HG03354 (cell line): Measurements from ENCODE around the gene PRDM15.
A peak's percentile ranks its signal among the peaks of the same experiment; 100 is the strongest.

Experiments used
- ATAC-seq: cut with Tn5 transposase; IDR thresholded peaks from one replicate; pipeline ENCODE4 v1.9.1; 2021; ENCODE audit warnings: mild to moderate bottlenecking; ENCODE audit not compliant: unreplicated experiment, poor library complexity, severe bottlenecking

PRDM15 gene

DNA sequence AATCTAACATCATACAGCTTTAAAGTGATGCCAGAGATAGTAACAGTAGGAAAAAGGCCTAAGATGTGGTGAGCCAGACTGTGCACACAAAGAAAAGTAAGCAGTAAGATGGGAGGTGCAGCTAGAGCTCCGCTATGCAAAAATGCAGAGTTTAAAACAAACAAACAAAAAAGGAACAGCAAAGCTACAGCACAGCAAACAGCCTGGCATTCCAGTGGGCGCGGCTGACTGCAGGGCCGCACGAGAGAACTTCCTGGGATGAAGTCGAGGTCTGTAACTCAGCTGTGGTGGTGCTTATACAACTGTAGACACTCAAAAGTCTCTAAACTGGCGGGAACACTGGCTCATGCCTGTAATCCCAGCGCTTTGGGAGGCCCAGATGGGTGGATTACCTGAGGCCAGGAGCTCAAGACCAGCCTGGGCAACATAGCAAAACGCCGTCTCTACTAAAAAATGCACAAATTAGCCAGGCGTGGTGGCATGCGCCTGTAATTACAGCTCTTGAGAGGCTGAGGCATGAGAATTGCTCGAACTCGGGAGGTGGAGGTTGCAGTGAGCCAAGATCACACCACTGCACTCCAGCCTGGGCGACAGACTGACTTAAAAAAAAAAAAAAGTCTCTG lies 30.1 kb downstream of the PRDM15 start:
- no peak for ATAC-seq

DNA sequence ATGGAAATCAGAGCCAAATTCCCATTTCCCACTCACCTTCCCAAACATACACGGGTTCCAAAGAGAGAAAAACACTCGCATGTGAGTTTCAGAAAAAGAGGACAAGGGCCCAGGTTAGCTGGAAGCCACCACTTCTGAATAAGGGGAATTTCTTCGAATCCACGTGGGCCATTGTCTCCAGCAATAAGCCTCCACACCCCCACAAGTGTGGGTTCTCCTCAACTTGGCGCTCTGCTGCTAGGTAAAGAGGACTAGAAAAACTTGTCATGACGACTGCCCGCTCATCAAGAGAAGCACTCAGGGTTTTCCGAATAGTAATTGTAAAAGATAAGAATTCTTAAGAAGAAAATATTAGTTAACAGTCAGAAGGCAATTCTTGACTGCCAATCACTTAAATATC lies 30.6 kb downstream of the PRDM15 start:
- no peak for ATAC-seq

DNA sequence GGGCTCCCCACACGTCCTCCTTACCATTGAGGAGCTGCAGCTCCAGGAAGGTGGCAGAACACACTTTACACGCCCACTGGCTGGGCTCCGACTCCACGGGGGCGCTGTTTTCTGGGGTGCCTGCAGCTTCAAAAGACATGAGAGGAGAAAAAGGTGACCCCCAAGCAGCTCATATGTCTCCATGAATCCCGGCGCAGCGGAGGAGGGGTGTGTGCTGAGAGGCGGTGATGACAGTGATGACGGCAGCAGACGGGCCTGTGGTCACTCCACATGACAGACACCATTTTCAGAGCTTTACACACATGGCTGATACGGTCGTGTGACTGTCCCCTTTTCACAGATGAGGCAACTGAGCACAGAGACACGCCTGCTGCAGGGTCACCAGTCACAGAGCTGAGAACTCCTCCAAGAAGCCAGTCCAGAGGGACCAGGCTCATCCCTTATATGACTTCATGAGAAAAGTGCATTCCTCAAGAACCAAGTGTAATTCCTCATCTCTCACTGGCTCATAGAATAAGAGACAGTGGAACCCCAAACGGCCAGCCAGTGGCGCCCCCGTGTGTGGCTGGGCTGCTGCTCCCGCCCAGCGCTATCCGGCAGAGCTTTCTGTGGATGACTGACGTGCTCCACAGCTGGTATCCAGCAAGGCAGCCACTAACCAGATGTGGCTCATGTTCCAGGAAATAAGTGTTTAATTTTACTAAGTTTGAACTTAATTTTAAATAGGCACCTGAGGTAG lies 31.9 kb downstream of the PRDM15 start:
- no peak for ATAC-seq

DNA sequence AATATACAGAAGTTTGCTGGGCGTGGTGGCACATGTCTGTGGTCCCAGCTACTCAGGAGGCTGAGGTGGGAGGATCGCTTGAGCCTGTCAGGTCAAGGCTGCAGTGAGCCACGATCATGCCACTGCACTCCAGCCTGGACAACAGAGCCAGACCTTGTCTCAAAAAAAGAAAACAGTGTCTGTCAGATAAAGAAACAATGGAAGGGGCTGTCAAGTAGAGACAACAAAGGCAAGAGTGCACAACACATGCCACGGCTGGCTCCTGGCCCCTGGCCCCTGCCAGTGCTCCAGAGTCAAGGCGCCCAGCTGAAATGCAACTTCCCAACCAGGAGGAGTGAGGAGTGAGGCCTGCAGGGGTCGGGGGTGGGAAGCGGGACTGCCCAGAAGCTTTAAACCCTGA lies 32.6 kb downstream of the PRDM15 start:
- no peak for ATAC-seq

DNA sequence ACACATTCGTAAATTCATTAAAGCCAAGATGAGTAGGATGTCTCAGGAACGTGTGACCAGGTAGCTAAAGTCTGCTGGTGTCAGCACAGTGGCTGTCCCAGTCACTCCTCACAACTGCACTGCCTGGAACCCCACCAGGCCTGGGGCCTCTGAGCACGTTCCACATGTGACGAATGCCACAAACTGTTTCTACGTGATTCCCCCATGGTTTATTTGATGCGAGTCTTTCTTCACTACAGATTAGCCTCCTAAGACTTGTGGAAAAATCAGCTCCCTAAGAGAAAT lies 33.2 kb downstream of the PRDM15 start:
- ATAC-seq: no peak

DNA sequence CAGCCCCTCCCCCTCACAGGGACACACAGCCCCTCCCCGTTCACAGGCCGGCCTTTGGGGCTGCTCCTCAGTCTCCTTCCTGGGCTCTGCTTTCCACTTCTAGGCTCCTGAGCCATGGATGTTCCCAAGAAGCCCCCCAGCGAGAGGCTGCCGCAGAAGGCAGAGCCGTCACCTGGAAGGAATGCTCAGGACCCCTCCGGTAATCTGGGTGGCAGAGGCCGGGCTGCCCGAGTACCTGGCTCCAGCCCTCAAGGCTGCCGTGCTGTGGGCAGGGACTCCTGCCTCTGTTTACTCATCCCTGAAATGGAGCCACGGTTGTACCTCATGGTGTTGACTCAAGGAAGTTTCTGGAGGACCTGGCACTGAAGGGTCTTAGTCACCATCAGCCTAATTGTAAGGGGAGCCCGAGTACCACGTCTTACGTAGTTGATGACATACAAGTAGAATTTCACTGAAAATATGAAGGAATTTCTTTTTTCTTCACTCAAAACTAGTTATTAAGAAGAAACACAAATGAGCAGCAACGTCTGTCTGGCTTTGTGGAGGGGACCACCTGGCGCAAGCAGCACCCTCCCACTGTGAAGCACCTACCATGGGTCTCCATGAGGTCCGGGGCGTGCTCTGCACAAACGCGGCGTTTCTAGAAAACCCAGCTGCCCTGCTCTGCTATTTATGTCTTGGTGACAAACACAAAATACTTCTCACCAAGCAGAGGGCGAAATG lies 33.7 kb downstream of the PRDM15 start:
- ATAC-seq: no peak

DNA sequence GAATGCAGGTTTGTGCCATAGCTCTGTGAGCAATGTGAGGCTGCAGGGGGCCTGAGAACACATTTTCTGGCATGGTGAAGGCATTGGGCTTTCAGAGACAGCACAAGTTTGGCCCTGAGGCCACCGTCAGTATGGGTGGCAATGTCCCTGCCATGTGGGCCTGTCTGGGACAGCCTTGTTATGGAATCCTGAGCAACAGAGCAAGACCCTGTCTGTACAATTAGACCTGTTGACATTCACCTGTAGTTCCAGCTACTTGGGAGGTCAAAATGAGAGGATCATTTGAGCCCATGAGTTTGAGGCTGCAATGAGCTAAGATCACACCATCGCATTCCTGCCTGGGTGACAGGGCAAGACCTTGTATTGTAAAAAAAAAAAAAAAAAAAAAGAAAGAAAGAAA lies 35.6 kb downstream of the PRDM15 start:
- no peak for ATAC-seq

DNA sequence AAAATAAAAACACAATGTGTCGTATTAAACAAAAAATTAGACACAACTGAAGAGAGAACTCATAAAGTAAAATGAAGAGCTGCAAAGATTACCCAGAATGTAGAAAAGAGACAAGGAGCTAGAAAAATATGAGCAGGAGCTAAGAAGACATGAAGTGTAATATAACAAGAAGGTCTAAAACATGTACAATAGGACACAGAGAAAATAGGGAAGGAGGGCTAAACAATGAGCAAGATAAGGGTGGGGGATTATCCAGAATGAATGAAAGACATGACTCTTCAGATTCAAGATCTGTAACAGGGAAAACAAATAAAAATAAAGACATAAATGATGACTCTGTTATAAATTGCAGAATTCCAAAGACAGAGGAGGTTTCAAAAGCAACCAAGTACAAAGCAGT lies 38.3 kb downstream of the PRDM15 start:
- no peak for ATAC-seq

DNA sequence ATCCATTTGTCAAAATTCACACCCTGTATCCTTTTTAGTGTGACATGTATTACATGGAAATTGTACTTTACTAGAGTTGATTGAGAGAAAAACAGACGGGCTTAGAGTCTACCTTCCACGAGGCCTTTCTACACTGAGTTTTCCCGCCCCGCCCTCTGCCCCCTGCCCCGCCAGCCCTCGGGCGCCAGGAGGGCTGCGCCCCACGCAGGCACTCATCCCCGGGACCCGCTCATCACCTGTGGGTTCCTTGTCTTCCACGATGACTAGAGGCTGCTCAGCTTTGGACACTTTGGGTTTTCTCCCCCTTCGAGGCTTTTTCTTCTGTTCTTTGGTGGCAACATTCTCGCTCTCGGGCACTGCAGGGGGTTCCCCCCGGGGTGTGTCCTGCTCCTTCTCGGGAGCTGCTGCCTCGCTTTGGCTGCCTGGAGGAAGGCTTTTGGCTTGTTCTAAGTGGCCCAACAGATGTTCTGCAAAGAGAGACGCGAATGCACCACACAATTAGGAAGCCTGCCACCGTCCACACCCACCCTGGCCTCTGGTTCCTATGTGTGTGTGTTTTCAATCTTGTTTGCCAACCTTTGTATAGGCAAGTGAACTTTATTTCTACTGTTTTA lies 39.6 kb downstream of the PRDM15 start:
- no peak for ATAC-seq

DNA sequence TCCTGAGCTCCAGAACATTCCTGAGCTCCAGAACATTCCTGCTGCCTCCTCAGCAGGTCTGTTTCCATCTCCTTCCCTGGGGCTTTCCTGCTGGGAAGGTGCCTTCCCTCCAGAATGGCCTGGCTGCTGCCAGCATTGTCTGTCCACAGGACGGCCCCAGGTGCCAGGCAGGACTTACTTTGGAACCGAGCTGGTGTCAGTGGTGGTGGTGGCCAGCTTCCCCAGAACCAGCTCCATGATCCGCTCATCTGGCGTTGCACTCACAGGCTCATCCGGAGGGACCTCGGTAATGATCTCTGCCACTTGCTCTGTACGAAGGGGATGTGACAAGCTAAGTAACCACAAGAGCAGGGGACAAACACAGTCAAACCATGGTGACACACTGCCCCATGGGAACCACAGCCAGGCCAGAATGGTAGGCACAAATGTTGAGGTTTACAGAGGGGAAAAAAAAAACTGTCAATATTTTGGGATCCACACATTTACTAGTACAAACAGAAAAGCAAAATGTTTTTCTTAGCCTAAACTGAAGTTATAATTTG lies 41.3 kb downstream of the PRDM15 start:
- peak; percentile 26 for ATAC-seq

DNA sequence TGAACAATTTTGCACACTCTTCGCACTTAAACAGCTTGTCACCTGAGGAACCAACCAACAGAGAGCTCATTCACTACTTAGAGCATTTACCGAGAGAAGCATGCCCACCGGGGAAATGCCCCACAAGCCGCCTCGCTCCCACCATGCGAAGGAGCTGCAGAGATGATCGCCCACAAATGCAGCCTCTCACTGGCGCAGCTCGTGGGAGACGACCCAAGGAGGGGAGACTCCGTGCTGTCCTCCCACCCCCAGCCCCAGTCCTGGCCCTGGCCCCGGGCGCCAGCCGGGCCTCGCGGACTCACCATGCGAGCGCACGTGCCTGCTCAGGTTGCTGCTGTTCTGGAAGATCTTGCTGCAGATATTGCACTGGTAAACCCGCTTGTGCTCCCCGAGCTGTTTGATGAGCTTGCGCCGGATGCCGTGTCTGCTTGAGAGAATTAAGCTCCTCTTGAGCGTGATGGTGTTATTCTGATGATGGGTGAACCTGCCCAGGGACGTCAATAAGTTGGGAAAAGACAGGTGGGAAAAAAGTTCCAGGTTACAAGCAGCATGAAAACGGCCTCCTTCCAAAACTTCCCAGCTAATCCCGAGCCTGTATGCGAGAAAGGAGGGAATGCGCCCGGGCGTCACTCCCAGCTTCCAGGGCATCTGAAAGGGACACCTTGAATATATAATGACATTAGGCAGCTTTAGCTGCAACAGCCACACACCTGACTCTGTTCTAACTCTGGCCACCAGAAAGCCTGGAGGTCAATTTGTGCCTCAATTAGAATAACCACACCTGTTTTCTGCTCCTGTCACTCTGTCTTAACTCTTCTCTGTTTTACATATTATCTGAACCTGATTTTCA lies 42.8 kb downstream of the PRDM15 start:
- ATAC-seq: no peak

DNA sequence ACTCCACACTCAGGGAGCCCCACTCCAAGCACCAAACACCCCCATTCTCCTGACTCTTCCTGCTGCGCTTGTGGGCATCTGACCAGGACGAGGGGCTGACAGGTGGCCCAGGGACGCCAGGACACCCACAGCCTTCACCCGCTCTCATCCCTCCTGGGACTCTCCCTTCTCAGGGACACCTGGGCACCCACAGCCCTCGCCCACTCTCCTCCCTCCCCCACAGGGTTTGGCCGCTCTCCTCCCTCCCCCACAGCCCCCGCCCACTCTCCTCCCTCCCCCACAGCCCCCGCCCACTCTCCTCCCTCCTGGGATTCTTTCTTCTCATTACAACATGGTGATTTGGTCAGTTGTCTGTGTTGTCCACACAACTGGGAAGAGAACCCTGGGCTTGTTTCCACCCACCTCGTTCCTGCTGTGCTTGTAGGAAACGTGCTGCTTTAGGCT lies 43.4 kb downstream of the PRDM15 start:
- no peak for ATAC-seq

DNA sequence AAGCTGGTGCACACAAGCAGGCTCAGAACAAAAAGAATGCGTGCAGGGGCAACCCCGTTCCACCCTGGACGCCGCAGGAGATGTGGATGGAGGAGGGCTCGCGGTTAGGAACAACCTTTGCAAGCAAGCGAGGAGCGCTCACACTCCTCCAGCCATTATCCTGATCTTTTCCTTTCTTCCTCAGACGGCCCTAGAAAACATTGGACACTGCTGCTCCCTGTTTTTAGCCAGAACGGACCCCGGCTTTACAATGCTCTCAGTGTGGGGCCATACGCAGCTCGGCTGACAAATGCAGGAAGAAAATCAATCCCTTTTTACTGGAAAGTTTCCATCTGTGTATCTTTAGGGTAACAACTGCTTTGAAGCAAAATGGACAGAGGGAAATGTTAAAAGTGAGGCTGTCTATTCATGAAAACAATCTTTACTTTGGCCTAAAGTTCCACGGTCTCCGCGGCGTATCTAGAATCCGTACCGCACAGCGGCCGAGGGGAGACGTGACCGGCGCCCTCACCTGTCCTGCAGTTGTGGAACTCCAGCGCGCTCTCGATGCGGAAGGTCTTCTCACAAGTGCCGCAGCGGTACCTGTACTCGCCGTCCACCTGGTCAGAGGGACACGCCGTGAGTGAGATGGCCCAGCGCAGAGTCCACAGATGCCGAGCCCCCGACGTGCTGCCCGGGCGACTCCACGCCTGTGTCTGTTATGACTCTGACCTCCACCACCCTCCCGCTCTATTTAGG lies 44.0 kb downstream of the PRDM15 start:
- ATAC-seq: no peak

DNA sequence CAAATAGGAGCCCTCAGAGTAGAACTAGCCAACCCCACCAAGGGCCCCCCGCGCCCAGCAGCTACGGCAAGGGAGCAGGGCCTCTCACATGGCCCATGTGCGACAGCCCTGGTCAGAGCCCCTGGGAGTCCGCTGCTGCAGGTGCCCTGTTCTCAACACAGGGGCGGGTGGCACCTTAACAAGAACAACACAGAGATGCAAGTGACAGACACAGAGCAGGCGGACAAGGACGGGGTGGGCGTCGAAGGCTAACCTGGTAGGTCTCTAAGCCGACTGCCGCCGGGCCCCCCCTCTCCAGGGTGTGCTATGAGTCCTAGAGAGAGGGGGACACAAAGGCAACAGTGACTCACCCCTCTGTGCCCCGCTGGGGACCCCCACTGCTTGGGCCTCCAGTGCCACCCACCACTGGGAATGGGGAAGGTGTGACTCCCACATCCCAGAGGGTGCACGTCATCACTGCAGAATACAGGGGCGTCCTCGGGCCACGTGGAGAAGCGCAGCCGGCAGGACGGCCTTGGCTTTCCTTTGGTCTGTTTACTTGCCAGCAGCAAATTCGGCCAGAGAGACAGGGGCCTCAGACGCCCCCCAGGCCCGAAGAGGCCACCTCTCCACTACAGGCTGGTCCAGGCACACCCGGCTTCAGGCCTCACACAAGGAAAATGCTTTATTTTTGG lies 44.8 kb downstream of the PRDM15 start:
- ATAC-seq: no peak

DNA sequence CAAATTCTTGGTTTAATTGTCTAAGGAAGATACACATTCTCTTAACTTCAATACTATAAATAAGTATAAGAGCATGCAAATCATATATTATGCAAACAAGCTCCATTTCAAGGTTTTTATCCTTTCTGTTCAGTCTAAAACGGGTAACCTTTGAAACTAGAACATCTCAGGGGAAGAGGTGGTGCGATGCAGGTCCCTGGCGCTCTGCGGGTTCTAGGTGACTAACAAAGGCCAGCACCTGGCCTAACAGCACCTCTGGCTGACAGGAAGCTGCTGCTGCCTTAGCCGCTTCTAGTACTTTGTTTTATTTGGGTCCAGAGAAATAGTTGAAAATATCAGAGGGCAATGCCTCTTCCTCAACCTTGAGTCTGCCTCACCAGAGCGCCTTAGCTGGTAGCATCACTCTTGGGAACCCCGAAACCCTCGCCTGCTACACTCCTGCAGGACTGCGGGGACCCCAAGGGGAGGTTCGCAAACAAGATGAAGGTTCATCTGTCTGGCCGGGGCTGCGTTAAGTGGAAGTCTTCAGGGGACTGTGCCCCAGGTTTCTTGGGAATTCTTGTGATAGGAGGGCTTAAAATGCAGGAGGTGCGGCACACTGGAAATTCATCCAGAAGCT lies 45.5 kb downstream of the PRDM15 start:
- peak; percentile 78 for ATAC-seq

DNA sequence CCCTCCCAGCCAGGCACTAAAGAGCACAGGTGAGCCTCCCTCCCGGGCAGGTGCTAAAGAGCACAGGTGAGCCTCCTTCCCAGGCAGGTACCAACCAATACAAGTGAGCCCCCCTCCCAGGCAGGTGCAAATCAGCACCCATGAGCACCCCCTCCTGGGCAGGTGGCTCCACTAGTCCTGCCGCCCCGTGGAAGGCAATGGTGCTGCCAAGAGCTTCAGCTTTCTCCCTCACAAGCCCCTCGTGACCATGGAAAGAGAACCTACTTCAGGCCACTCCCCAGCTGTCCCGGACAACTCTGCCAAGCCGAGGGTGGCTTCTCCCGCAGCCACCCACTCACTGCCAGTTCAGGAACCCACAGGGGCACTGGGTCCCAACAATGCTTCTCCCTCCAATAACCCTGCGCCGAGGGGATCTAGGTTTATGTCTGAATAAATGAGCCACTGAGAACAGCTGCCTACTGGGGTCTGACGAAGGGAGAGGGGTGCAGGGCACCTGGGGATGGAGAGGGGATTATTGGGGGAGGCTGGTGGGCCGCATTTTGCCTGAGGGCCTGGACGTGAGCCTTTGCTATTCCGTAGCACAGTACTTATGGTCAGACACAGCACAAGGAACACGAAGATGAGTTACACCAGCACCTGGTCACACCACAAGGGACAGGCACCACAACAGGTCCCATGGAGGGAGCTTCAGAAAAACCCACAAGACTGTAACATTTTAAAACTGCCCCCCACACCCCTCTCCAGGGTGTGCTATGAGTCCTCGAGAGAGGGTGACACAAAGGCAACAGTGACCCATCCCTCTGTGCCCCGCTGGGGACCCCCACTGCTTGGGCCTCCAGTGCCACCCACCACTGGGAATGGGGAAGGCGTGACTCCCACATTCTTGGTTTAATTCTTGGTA lies 46.3 kb downstream of the PRDM15 start:
- ATAC-seq: peak; percentile 73
